ENCODE results near the gene HAVCR2. TPM values are rescaled to one million over a fixed set of nuclear protein-coding genes. Genes with fewer than 3 reads are reported as not detected.

Gene HAVCR2
- total RNA-seq, 1 experiment from 2014 or later, result not detected

DNA sequence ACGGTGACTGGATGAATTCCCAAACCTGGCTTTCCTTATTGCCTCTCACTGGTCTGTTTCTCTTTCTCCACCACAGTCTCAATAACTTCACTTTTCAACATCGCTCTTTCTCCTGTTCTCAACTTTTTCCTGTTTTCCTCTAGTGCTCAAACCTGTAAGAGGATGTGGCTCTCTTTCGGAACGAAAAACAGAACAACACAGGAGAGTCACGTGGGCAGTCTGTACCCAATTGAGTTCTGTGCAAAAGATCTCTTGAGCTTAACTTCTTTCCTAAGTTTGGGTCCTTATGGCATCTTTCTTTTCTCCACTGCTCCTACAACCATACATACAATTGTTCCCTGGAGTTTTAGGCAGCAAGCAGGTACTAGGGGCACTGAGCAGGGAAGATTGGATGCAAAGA is 58.8 kb downstream of the HAVCR2 start:
- no peaks in the 10 kb centered on the region for H3K79me2 ChIP-seq (ENCODE audit: insufficient read depth, low read length)
- no peak overlapping the region for H2BK120ac ChIP-seq (ENCODE audit: low read depth, low read length, poor library complexity, severe bottlenecking)
- no peak overlapping the region for H3K4ac ChIP-seq (ENCODE audit: low read depth, low read length)
- no peak overlapping the region for H3K56ac ChIP-seq (ENCODE audit: insufficient read length, low read depth, low read length)
- H3K23me2 ChIP-seq (ENCODE audit: insufficient read length, low read depth, low read length, poor library complexity, severe bottlenecking), result no peaks in the 10 kb centered on the region
- no peak overlapping the region for H3K14ac ChIP-seq (ENCODE audit: insufficient read depth, low read length)
- no peak overlapping the region for H4K8ac ChIP-seq (replicated peaks; ENCODE audit: insufficient read length, low read depth, low read length)
- WGBS (ENCODE audit: extremely low coverage, insufficient read length, low lambda C conversion rate), result no CpG with 5 or more reads among the region's 5 CpGs
- no peaks in the 10 kb centered on the region for H3K79me1 ChIP-seq (ENCODE audit: insufficient read depth, low read depth, low read length, poor library complexity, severe bottlenecking)
- TF ChIP-seq, protein P1, sequence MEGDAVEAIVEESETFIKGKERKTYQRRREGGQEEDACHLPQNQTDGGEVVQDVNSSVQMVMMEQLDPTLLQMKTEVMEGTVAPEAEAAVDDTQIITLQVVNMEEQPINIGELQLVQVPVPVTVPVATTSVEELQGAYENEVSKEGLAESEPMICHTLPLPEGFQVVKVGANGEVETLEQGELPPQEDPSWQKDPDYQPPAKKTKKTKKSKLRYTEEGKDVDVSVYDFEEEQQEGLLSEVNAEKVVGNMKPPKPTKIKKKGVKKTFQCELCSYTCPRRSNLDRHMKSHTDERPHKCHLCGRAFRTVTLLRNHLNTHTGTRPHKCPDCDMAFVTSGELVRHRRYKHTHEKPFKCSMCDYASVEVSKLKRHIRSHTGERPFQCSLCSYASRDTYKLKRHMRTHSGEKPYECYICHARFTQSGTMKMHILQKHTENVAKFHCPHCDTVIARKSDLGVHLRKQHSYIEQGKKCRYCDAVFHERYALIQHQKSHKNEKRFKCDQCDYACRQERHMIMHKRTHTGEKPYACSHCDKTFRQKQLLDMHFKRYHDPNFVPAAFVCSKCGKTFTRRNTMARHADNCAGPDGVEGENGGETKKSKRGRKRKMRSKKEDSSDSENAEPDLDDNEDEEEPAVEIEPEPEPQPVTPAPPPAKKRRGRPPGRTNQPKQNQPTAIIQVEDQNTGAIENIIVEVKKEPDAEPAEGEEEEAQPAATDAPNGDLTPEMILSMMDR (conservative IDR thresholded peaks at IDR 0.05), result no peak
- H3K4me1 ChIP-seq (ENCODE audit: insufficient read depth, low read length), result 0 out of 2 replicates have a peak, but pooled peaks cover 5% of the 10 kb centered on the region
- H3T11ph ChIP-seq (ENCODE audit: low read length), result no peak overlapping the region
- H2BK20ac ChIP-seq (ENCODE audit: low read depth, low read length, poor library complexity, severe bottlenecking), result no peak overlapping the region
- H2BK15ac ChIP-seq (ENCODE audit: low read depth, low read length), result no peak overlapping the region
- H4K91ac ChIP-seq (ENCODE audit: insufficient read length, low read depth, low read length), result no peak overlapping the region
- H3K4me2 ChIP-seq (ENCODE audit: insufficient read depth, insufficient read length, low read length), result no peak overlapping the region
- H3K27ac Mint-ChIP-seq, result peak overlapping the region in 2 of 3 experiments; percentile 31 to 56; a peak in 3 of 7 replicates
- no peaks in the 10 kb centered on the region for H3K9me3 ChIP-seq (ENCODE audit: control insufficient read depth, low read depth, low read length)
- no peak overlapping the region for H4K5ac ChIP-seq (ENCODE audit: insufficient read length, low read depth, low read length)
- H3K27ac ChIP-seq (ENCODE audit: insufficient read length, low read depth, low read length), result no peak overlapping the region
- H2BK5ac ChIP-seq (ENCODE audit: insufficient read length, low read length), result no peak overlapping the region
- H3K18ac ChIP-seq (ENCODE audit: insufficient read length, low read depth, low read length), result no peak overlapping the region
- no peak overlapping the region for H2AK5ac ChIP-seq (ENCODE audit: insufficient read length, low read length)
- H2BK12ac ChIP-seq (ENCODE audit: insufficient read length, low read depth, low read length), result no peak overlapping the region
- H2AFZ ChIP-seq (ENCODE audit: low read length), result peak overlapping the region; percentile 59
- H3K9me3 Mint-ChIP-seq, result no peaks in the 10 kb centered on the region; a peak in 1 of 5 replicates
- H3K9ac ChIP-seq (ENCODE audit: extremely low read depth, insufficient read length, low read length), result no peak overlapping the region
- DNase-seq, result no peak
- no peaks in the 10 kb centered on the region for H3K27me3 Mint-ChIP-seq (ENCODE audit: low read depth)
- no peaks in the 10 kb centered on the region for H4K20me1 ChIP-seq (ENCODE audit: control insufficient read depth, insufficient read depth, insufficient read length)
- no peak overlapping the region for H3K4me3 Mint-ChIP-seq
- no peaks in the 10 kb centered on the region; a peak in 1 of 7 replicates for H3K36me3 Mint-ChIP-seq (ENCODE audit: insufficient read depth in 1 of 3, low read depth in 3 of 3)
- peaks cover 9 to 14% of the 10 kb centered on the region in 2 experiments for H3K4me1 Mint-ChIP-seq
- no peak overlapping the region for H3K23ac ChIP-seq (ENCODE audit: insufficient read length, low read depth, low read length)
- H3K27me3 ChIP-seq (ENCODE audit: insufficient read depth, low read length), result no peaks in the 10 kb centered on the region
